ENCODE measurements around the gene WDR33.
"Not testable (repeated sequence)": the region's sequence is repeated elsewhere in the genome, so short reads cannot be mapped to it uniquely, and the experiment has no call there.

Gene WDR33

DNA sequence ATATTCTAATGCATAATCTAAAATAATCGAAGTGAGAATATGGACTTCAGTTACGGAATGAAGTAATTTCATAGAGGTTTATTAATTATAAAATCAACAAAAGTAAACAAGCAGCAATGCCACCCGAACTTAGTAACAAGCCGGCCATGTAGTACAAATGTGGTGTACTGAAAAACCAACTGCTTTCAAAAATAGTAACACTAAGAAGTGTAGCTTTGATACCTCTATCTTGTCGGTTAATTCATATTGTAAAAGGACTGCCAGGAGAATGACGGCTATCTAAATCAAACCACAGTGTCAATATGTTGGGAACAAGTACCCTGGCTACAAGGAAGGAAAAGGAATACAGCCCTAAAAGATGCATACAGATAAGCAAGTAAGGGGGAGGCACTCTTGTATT, 48.5 kb downstream of the WDR33 start:
- DNase-seq, result no peak

GRCh38 chr2:127759931-127760330, 51.0 kb downstream of the WDR33 start:
- DNase-seq, result no peak

DNA sequence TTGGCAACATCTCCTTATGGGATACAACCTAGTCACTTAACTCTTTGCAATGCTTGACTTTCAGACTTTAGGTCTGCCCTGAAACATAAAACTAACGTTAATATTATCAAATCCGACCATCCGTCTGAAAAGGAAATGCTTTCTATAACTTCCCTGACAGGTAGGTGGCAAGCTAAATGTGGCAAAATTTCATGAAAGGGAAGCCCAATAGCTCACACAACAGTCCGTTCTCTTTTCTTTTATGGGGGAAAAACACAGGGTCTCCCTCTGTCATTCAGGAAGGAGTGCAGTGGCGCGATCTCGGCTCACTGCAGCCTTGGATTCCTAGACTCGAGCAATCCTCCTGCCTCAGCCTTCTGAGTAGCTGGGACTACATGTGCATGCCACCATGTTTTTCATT, 56.8 kb downstream of the WDR33 start:
- no peak for DNase-seq

DNA sequence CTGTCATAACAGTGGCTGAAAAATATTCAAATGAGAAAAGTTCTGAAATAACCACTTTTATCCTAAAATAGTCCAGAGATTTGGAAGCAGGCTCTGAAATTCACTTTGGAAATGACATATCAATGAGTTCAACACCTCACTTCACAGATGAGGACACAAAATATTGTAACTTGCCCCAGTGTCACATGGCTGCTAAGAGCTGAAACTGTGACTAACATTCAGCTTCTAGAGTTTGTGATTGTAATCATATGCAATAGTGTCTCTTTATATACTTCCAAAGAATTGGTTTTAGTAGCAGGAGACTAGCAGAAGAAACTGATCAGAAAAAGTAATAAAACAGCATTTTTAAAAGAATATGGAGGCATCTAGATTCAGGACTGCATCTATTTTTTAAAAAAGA, 57.6 kb downstream of the WDR33 start:
- DNase-seq, result no peak

DNA sequence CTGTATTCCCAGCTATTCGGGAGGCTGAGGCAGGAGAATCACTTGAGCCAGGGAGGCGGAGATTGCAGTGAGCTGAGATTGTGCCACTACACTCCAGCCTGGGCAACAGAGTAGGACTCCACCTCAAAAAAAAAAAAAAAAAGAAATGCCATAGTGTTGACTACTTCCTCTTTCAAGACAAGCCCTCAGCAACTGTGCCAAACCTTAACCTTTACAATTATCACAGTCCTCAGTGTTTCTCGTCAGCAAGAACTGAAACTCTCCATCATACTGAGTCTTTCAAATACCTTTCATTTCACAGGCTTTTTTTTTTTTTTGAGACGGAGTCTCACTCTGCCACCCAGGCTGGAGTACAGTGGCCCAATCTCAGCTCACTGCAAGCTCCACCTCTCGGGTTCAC, 61.4 kb downstream of the WDR33 start:
- not testable (repeated sequence) for DNase-seq

GRCh38 chr2:127747621-127748020, 63.4 kb downstream of the WDR33 start:
- DNase-seq, result no peak

- DNase-seq, result no peak
Measured at GRCh38 chr2:127743477-127744026, 67.4 kb downstream of the WDR33 start.

- no peak for DNase-seq
Measured at GRCh38 chr2:127740665-127741288, 70.2 kb downstream of the WDR33 start.

DNA sequence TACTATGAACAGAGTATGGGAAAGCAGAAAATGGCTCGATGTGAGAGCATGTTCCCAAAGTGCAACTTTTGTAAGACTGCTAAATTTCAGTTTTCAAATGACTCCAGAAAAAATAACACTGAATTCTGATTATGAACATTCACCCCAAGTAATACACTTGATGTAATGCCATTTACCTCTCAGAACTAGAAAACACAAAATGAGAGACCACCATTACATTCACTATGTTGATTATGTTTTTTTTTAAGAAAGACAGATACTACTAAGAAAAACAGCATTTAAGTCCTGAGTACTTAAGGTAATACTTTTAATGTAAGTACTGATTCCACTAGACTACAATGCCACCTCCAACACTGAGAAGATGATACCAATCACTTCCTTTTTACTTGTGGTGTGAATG, 71.2 kb downstream of the WDR33 start:
- no peak for DNase-seq

- no peak for DNase-seq
Measured at GRCh38 chr2:127737892-127738291, 73.1 kb downstream of the WDR33 start.

DNA sequence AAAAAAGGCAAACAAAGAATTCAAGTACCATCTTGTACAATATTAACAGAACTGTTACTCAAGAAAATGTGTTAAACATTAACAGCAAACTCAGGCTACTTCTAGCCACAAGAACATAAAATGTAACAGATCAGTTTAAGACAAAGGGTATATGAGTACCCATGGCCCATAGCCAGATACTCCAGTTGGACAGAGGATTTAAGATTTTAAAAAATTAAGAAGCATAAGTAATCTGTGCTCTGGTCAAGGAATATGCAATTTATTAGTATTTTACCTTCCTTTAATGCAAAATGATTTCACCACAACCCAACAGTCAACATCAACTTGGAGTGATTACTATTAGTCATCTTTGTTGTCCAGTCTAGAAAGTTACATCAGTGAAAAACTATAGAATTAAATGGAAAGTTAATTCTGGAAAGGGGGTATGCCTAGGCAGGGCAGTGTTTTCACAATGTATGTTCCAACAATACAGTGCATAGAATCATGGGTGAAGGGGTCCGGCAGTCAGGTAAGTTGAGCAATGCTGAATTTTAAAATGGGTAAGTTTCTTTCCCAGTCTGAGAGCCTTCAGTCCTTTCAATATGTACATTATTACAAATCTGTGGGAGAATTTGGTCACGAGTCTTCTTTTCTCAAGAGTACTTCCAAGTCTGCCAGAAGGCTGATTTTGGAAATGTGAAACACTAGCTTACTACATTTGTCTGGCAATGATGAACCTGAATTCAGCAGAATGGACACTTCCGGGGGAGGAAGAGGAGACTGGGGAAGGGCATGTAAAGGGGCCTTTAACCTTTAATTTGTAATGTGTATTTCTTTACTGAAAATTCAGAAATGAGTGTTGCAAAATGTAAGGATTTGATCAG, 75.2 kb downstream of the WDR33 start:
- no peak for DNase-seq

DNA sequence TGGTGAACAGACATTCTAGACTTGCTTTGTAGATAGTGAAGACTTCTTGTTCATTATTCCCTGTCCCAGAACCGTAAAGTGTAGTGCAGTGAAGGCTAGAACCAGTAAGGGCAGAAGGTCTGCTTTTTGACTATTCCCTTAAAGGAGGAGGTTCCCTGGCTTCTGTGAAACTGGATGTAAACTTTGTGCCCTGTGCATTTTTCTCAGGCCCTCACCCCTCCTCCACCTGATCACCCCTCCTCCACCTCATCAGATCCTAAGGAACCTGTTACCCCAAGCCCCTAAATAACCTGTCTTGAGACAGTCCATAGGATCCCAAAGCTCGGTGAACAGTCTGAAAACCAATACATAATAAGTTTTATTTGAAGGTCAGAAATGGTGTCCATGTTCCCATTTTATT, 75.9 kb downstream of the WDR33 start:
- DNase-seq, result no peak

DNA sequence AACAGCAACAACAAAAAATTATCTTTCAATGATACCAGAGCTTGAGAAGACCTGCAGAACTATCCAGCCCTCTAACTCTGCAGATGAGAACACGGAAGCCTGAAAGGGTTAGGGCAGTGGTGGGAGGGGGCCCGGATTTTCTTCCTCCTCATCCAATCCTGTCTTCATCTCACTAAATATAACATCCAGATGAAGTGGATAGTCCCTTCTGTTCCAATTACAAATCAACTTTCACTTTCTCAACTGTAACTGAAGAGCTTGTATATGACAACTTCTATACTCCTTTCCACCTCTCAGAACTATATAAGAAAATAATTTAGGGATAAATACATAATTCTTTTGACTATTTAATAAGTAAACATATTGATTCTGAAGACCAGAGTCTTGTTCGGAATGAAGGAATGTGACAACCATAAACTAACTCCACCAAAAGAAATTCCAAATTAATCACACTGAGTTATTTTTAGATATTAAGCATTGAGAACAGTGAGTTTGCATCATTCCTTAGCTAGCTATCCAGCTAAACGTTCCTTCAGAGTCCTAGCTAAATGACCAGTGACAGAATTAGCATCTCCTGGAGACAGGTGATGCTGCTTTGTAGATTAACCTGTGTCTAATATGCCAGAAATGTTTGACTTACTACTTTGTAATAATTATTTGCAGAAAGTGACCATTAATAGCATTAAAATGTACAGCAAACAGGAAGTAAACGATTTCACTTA, 77.0 kb downstream of the WDR33 start:
- DNase-seq, result no peak

GRCh38 chr2:127733113-127733815, 77.7 kb downstream of the WDR33 start:
- no peak for DNase-seq

GRCh38 chr2:127726158-127726880, 84.7 kb downstream of the WDR33 start:
- DNase-seq, result no peak

DNA sequence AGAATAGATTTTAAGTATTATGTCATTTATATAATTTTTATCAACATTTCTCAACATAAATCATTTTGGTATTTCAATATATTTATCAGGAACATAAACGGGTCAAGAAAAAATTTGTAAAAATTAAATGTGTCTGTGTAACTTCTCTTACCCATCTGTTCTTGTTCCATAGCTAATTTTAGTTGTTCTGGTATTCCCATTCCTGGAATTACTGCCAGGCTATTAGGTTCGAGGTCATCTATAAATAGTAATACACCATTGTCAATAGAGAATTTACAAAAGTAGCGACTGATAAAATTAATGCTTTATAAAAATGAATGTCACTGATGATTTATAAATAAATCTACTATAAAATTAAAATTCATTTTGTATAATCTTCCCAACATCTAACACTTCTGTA, 88.2 kb downstream of the WDR33 start:
- no peak for DNase-seq

GRCh38 chr2:127721978-127722355, 89.0 kb downstream of the WDR33 start:
- peak; percentile 6 for DNase-seq

GRCh38 chr2:127721311-127721977, 89.5 kb downstream of the WDR33 start:
- peak; percentile 23 for DNase-seq

DNA sequence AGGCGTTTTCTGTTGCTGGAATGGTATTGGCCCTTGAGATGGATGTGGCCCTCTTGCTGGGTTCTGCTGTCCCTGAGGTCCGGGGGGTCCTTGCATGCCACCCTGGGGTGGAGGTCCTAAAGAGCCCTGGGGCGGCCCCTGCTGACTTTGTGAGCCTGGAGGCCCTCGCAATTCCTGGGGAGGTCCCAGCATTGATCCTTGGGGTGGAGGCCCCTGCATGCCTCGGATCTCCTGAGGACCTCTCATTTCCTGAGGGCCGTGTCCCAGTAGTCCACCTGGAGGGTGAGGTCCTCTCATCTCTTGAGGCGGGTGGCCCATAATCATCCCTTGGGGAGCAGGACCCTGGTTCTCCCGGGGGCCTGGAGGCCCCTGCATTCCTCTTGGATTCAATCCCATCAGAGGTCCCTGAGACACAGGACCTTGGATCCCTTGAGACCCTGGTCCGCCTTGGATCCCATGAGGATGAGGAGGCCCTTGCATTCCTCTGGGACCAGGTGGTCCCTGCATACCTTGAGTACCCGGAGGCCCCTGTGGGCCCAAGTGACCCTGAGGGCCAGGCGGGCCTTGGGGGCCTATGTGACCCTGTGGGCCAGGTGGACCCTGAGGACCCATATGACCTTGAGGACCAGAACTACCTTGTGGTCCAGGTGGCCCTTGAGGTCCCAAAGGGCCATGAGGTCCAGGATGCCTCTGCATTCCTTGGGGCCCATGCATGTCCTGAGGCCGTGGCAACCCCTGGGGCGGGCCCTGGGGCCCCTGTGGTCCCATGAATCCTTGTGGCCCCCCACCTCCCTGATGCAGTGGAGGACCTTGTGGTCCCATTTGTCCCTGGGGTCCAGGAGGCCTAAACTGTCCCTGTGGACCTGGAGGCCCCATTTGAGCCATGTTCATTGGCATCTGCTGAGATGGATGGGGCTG, 91.4 kb downstream of the WDR33 start:
- DNase-seq, result no peak

DNA sequence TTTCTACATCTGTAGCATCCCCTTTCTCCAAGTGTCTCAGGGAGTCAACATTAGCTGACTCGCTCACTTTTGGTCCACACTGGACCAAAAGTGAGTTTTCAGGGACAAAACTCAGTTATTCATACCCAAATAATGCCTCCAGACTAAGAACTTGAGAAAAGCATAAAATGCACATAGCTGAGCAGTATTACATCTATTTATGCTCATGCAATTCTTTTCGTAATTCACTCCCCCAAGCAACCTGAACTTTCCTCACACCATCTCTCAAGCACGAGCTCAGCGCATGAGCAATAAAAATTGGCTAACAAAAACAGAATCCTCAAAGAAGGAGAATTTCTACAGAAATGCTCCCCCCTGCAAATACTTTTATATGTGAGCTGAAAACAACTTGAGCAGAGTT, 92.7 kb downstream of the WDR33 start:
- no peak for DNase-seq

Measured in DMS79 treated with DMSO at 0.1 percent for 48 hours (cell line).